ENCODE data around the gene CREB5.

CREB5 gene

DNA sequence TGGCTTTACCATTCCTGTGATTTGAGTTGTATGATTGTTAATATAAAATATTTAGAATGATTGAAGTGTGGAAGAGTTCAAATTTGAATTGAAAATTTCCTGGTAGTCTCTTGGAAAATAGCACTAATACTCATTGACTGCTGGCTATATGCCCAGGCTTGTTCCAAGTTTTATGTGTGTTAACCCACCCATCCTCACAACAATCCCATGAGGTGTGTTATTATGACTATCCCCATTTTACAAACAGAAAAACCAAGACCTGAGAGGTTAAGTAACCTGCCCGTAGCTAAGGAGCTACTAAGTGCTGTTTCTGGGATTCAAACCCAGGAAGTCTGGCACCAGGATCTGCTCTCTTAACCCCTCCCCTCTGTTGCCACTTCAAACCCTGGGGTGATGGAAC is 213.9 kb downstream of the CREB5 start:
- no peak for FAIRE-seq
- TF ChIP-seq POLR2A (IDR thresholded peaks at IDR 0.05; ENCODE audit: low read depth, low read length) (no peak), TAF1 (IDR thresholded peaks at IDR 0.05; ENCODE audit: borderline replicate concordance, low read depth, low read length) (no peak), POLR2AphosphoS5 (IDR thresholded peaks at IDR 0.05; ENCODE audit: low read depth, low read length) (no peak)
- DNase-seq (ENCODE audit: insufficient read length), result no peak

- DNase-seq (ENCODE audit: insufficient read length) (no peak), FAIRE-seq (peak; percentile 90)
- TF ChIP-seq POLR2AphosphoS5 (IDR thresholded peaks at IDR 0.05; ENCODE audit: low read depth, low read length) (no peak), POLR2A (IDR thresholded peaks at IDR 0.05; ENCODE audit: low read depth, low read length) (no peak), TAF1 (IDR thresholded peaks at IDR 0.05; ENCODE audit: borderline replicate concordance, low read depth, low read length) (no peak)
Measured at GRCh38 chr7:28626624-28627262, 214.4 kb downstream of the CREB5 start.

DNA sequence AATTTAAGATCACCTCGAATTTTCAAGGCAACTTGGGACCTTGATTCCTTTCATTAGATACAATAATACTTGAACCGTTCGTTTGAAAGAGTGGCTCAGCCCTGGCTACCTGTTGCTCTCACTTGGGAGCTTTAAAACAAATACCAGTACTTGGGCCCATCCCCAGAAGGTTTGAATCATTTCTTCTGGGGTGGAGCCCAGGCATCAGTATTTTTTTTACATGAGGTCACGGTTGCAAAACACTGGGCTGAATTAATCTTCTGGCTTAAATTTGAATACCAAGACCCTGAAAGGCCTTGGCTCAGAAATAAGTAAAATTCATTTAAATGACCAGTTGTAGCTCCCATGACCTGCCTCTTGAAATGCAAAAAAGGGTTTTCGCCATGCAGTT is 214.9 kb downstream of the CREB5 start:
- TF ChIP-seq POLR2AphosphoS5 (IDR thresholded peaks at IDR 0.05; ENCODE audit: low read depth, low read length) (no peak), POLR2A (IDR thresholded peaks at IDR 0.05; ENCODE audit: low read depth, low read length) (no peak), TAF1 (IDR thresholded peaks at IDR 0.05; ENCODE audit: borderline replicate concordance, low read depth, low read length) (no peak)
- FAIRE-seq, result no peak
- DNase-seq (ENCODE audit: insufficient read length), result no peak

DNA sequence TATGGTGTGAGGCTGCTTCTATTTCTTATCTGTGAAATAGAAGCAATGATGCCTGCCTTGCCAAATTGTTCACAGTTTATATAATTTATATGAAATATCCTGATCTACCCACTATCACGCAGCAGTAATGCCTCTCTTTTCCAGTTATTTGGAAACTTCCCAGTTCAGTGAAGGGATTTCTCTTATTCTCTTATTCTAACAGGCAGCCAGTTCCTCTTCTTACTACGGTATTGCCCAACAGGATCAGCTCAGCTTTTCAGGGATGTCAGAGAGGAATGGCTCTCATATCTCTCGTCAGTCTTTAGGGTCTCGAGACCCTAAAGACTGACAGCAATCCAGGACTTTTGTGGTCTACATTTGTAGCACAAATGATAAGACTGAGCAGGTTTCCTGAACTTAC is 215.6 kb downstream of the CREB5 start:
- TF ChIP-seq POLR2AphosphoS5 (IDR thresholded peaks at IDR 0.05; ENCODE audit: low read depth, low read length), result no peak
- no peak for TF ChIP-seq POLR2A (IDR thresholded peaks at IDR 0.05; ENCODE audit: low read depth, low read length)
- TF ChIP-seq TAF1 (IDR thresholded peaks at IDR 0.05; ENCODE audit: borderline replicate concordance, low read depth, low read length), result no peak
- DNase-seq (ENCODE audit: insufficient read length) (no peak), FAIRE-seq (peak; percentile 14)

GRCh38 chr7:28629216-28629842 is 217.0 kb downstream of the CREB5 start:
- DNase-seq (ENCODE audit: insufficient read length) (no peak), FAIRE-seq (no peak)
- TF ChIP-seq POLR2AphosphoS5 (IDR thresholded peaks at IDR 0.05; ENCODE audit: low read depth, low read length) (no peak), POLR2A (IDR thresholded peaks at IDR 0.05; ENCODE audit: low read depth, low read length) (no peak), TAF1 (IDR thresholded peaks at IDR 0.05; ENCODE audit: borderline replicate concordance, low read depth, low read length) (no peak)

DNA sequence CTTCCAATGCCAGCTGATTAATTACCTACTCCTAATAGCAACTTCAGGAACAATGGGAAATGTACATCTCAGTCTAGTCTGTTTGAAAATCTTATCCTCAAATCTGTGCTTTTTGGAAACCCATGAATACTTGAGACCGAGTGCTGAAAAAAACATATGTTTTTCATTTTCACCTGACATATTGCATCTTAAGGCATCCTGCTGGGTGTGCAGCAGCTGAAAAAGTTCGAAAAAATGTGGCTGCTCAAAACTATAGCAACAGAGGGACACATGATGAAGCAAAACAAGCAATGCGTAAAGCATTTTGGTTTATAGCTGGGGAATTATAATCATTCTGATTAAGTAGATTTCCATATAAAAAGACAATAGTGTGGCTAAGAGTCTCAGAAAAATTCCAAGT is 218.0 kb downstream of the CREB5 start:
- FAIRE-seq (no peak), DNase-seq (ENCODE audit: insufficient read length) (no peak)
- TF ChIP-seq POLR2A (IDR thresholded peaks at IDR 0.05; ENCODE audit: low read depth, low read length) (no peak), POLR2AphosphoS5 (IDR thresholded peaks at IDR 0.05; ENCODE audit: low read depth, low read length) (no peak), TAF1 (IDR thresholded peaks at IDR 0.05; ENCODE audit: borderline replicate concordance, low read depth, low read length) (no peak)

DNA sequence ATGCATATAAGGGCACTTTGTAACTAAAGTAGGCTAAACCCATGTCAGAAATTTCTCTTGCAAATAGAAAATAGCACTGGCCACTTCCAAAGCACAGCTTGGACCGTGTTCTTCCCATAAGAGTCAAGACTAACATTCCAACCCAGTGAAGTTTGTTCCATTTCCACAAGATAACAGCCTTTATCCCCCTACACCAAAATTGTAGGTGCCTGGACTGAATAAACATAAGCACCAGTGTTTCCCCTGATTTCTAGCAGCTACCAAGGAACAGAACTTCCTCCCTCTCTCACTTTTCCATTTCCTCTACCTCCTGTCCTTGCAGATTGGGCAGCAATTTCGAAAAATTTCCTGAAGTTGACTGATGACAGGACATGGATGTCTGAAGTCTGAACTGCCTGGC is 219.7 kb downstream of the CREB5 start:
- DNase-seq (ENCODE audit: insufficient read length) (no peak), FAIRE-seq (no peak)
- TF ChIP-seq TAF1 (IDR thresholded peaks at IDR 0.05; ENCODE audit: borderline replicate concordance, low read depth, low read length) (no peak), POLR2AphosphoS5 (IDR thresholded peaks at IDR 0.05; ENCODE audit: low read depth, low read length) (no peak), POLR2A (IDR thresholded peaks at IDR 0.05; ENCODE audit: low read depth, low read length) (no peak)

GRCh38 chr7:28638914-28639313 is 226.6 kb downstream of the CREB5 start:
- no peak for FAIRE-seq
- no peak for DNase-seq (ENCODE audit: insufficient read length)
- no peak for TF ChIP-seq POLR2AphosphoS5 (IDR thresholded peaks at IDR 0.05; ENCODE audit: low read depth, low read length)
- TF ChIP-seq TAF1 (IDR thresholded peaks at IDR 0.05; ENCODE audit: borderline replicate concordance, low read depth, low read length), result no peak
- TF ChIP-seq POLR2A (IDR thresholded peaks at IDR 0.05; ENCODE audit: low read depth, low read length), result no peak

- no peak for TF ChIP-seq TAF1 (IDR thresholded peaks at IDR 0.05; ENCODE audit: borderline replicate concordance, low read depth, low read length)
- no peak for TF ChIP-seq POLR2AphosphoS5 (IDR thresholded peaks at IDR 0.05; ENCODE audit: low read depth, low read length)
- no peak for TF ChIP-seq POLR2A (IDR thresholded peaks at IDR 0.05; ENCODE audit: low read depth, low read length)
Measured at GRCh38 chr7:28640001-28640400, 227.7 kb downstream of the CREB5 start.

DNA sequence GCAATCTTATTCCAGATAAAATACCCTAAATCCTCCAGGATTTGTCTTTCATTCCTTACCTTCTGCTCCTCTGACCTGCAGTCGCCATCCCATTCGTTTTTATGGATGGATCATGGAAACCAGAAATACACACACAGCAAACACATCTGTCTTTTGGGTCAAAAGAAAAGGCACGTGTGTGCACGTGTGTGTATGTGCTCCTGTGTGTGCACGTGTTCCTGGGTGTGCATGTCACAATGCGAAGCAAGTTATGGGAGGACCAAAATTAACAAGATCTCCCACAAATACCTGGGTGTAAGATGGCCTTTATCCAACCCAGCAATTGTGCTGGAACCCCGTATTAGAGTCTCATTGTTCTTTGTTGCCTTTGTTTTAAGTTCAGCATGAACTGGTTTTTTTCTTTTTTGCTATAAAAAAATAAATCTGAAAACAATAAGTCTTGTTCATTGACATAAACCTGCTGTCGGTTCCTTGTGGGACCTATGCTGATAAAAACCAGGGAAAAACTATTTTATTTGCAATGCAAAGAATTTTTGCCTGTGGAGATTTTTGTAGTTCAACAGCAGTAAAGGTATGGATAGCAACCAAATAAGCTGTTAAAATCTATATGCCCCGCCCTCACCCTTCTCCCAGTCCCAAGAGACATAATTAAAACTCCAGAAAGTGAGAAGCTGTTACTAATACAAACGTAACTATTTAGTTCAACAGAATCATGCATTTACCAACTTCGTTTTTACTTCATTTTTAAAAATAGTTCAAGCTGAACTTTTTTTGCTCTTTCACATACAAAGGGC is 229.6 kb downstream of the CREB5 start:
- FAIRE-seq (no peak), DNase-seq (ENCODE audit: insufficient read length) (no peak)
- TF ChIP-seq POLR2A (IDR thresholded peaks at IDR 0.05; ENCODE audit: low read depth, low read length) (no peak), TAF1 (IDR thresholded peaks at IDR 0.05; ENCODE audit: borderline replicate concordance, low read depth, low read length) (no peak), POLR2AphosphoS5 (IDR thresholded peaks at IDR 0.05; ENCODE audit: low read depth, low read length) (no peak)

More at GRCh38 chr7:28640001-28640400, 227.7 kb downstream of the CREB5 start:
- FAIRE-seq (no peak), DNase-seq (ENCODE audit: insufficient read length) (no peak)

DNA sequence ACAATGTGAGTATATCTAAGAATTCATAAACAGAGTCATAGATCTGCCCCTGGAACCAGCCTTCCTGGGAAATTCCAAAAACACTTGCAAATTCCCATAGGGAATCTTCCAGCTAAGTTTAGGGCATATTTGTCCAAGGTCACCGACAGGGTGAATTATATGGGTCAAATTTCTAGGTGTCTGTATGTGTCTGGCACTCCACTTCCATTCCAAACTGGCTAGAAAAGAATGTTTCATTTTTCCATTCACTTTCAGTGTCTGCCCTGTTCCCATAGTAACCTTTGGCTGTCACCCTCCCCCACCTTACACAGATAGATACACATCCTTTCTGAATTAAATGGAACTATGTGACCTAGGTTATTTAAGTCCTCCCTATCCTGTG is 230.9 kb downstream of the CREB5 start:
- DNase-seq (ENCODE audit: insufficient read length) (no peak), FAIRE-seq (no peak)
- no peak for TF ChIP-seq POLR2A (IDR thresholded peaks at IDR 0.05; ENCODE audit: low read depth, low read length)
- no peak for TF ChIP-seq POLR2AphosphoS5 (IDR thresholded peaks at IDR 0.05; ENCODE audit: low read depth, low read length)
- TF ChIP-seq TAF1 (IDR thresholded peaks at IDR 0.05; ENCODE audit: borderline replicate concordance, low read depth, low read length), result no peak

Measured in GM12892 (cell line).